RKO (cell line): ENCODE data around the gene COL6A2.

Source experiments
- DNase-seq: peaks from one replicate; pipeline ENCODE4 v3.0.0-alpha.2; 2016; ENCODE audit warnings: low spot score

COL6A2 gene

GRCh38 chr21:46114963-46115362 is 17.1 kb downstream of the COL6A2 start:
- DNase-seq: no peak

GRCh38 chr21:46115441-46116188 is 17.7 kb downstream of the COL6A2 start:
- no peak for DNase-seq

- DNase-seq: no peak
Observed at GRCh38 chr21:46116189-46116775, 18.4 kb downstream of the COL6A2 start.

GRCh38 chr21:46116776-46117585 is 19.1 kb downstream of the COL6A2 start:
- DNase-seq: no peak

- no peak for DNase-seq
Observed at GRCh38 chr21:46117586-46118315, 19.8 kb downstream of the COL6A2 start.

- DNase-seq: no peak
Observed at GRCh38 chr21:46118316-46119143, 20.6 kb downstream of the COL6A2 start.

GRCh38 chr21:46119144-46119636 is 21.3 kb downstream of the COL6A2 start:
- DNase-seq: no peak

- DNase-seq: no peak
Observed at GRCh38 chr21:46119637-46120271, 21.8 kb downstream of the COL6A2 start.

GRCh38 chr21:46120301-46121285 is 22.7 kb downstream of the COL6A2 start:
- DNase-seq: no peak

- no peak for DNase-seq
Observed at GRCh38 chr21:46121286-46122221, 23.6 kb downstream of the COL6A2 start.

- peak; percentile 29 for DNase-seq
Observed at GRCh38 chr21:46122237-46122671, 24.3 kb downstream of the COL6A2 start.

- no peak for DNase-seq
Observed at GRCh38 chr21:46122758-46123683, 25.1 kb downstream of the COL6A2 start.

- DNase-seq: no peak
Observed at GRCh38 chr21:46124083-46124925, 26.4 kb downstream of the COL6A2 start.

- no peak for DNase-seq
Observed at GRCh38 chr21:46124926-46125845, 27.3 kb downstream of the COL6A2 start.

GRCh38 chr21:46125846-46126301 is 28.0 kb downstream of the COL6A2 start:
- DNase-seq: no peak
